Measurements from ENCODE around the gene KCNH1.
A peak's percentile ranks its signal among the peaks of the same experiment; 100 is the strongest.
"Not testable (repeated sequence)": the region's sequence is repeated elsewhere in the genome, so short reads cannot be mapped to it uniquely, and the experiment has no call there.

The KCNH1 gene

GRCh38 chr1:210674151-210674550 lies 459.8 kb downstream of the KCNH1 start:
- no peak for DNase-seq

GRCh38 chr1:210669951-210670350 lies 464.0 kb downstream of the KCNH1 start:
- DNase-seq, result no peak

GRCh38 chr1:210663730-210664573 lies 470.0 kb downstream of the KCNH1 start:
- DNase-seq, result peak; percentile 6

DNA sequence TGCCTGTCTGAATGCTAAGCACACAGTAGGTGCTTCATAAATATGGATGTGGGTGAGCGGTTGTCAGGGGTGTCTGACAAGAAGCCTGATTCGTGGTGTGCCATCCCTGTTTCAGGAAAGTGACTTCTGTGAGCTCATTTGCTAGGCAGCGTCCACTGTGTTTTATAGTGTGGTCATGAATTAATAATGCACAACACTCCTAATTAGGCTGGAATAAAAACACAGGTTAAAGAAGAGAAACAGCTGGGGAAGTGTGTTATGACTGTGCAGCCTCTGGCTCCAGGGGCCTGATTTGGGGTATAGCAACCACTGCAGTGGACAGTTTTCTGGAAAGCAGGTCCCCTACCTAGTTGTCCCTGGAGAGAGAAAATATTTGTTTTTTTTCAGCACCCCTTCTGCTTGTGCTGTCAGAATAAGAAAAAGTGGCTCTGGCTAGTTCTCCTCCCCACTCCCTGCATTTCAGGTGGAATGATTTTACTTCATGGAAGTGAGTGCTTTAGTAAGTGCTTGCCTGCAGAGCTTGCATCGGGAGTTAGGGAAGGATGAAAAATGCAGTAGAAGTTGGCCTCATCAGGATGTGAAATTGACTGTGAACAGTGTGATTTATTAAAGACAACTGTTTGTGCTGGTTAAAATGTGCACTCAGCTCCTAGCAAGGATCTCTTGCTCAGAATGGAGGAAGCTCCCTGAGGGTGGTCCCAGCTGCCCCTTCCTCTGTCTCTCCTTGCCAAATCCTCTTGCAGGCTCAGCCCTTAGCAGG lies 471.5 kb downstream of the KCNH1 start:
- no peak for DNase-seq

DNA sequence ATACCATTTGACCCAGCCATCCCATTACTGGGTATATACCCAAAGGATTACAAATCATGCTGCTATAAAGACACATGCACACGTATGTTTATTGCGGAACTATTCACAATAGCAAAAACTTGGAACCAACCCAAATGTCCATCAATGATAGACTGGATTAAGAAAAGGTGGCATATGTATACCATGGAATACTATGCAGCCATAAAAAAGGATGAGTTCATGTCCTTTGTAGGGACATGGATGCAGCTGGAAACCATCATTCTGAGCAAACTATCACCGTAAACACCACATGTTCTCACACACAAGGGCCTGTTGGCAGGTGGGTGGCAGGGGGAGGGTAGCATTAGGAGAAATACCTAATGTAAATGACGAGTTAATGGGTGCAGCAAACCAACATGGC lies 472.4 kb downstream of the KCNH1 start:
- DNase-seq, result not testable (repeated sequence)

GRCh38 chr1:210657806-210658205 lies 476.1 kb downstream of the KCNH1 start:
- DNase-seq, result no peak

DNA sequence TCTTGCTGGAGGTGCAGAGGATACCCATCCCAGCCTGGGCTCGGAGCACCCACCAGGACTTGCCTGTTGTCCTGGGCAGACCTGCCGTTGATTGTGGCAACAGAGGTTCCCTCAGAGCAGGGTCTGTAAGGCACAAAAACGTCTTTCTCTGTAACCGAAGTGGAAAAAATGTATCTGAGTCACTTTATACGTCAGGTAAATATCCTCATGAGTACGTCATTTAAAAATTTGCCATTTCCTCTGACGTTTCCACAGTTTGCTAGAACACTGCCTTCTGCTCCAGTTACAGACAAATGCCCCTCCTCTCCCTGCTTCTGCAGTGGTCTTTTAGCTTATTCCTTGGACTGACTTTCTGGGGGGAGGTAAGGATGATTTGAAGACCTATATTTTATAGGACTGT lies 478.4 kb downstream of the KCNH1 start:
- no peak for DNase-seq

DNA sequence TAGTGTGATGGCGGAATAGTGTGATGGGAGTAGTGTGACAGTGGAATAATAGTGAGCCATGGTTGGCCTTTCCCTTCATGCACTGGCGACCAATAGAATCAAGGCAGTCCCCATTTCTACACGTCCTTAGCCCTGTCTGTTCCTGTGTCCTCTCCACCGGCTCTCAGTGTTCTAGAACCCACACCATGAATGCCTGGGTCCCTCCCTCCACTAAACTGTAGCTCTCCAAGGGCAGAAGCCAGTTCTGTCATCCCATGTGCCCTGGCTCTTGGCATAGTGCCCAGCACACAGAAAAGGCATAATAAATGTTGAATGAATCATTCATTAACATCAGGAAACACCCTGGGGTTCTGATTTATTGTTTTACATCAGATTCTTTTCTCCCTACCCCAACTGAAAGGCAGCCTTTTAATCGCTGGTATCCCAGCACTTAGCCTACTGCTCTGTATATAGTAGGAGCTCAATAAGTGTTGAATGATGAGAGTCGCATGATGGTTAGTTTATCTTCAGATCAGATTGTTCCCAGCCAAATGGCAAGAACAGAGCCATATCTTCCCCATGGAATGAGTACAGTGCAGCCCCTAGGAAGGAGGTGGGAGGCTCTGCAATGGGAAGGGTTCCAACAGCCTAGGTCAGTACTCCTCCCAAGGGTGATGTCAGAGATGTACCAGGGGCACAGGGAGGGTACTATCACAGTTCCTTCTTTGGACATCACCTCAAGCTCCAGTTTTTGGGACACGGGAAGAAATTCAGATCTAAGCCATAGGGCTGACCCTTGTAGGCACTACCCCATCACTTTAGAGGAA lies 479.6 kb downstream of the KCNH1 start:
- DNase-seq, result no peak

- DNase-seq, result no peak
Measured at GRCh38 chr1:210653771-210654170, 480.2 kb downstream of the KCNH1 start.

DNA sequence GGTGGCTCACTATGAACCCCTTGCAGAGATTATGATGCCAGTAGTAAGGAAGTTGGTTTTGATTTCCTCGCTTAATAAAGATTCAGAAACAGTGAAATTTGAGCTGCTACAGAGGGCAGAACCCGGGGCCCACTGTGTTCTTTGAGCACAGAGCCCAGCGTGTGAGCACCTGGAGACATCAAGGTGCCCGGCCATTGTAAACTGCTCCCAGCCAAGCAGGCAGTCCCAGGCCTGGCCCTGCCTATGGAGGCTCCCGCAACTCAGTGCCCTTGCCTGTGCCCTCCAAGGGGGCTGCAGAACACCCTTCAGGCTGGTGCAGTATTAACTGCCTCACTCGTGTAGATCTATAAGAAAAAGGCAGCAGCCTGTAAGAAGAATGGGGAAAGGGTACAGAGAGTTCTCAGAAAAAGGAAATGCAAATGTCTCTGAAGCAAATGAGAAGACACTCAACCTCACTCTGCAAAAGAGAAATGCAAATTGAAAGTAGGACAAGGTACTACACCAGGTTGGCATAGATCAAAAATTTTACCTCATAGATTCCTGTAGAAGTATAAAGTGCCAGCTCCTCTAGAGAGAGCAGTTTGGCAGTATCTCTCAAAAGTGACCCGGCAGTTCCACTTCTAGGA lies 481.5 kb downstream of the KCNH1 start:
- no peak for DNase-seq

- DNase-seq, result no peak
Measured at GRCh38 chr1:210650403-210650802, 483.5 kb downstream of the KCNH1 start.

- no peak for DNase-seq
Measured at GRCh38 chr1:210648588-210649269, 485.2 kb downstream of the KCNH1 start.

- no peak for DNase-seq
Measured at GRCh38 chr1:210647406-210648333, 486.3 kb downstream of the KCNH1 start.

GRCh38 chr1:210646258-210646616 lies 487.7 kb downstream of the KCNH1 start:
- no peak for DNase-seq

GRCh38 chr1:210645582-210646257 lies 488.2 kb downstream of the KCNH1 start:
- DNase-seq, result no peak

DNA sequence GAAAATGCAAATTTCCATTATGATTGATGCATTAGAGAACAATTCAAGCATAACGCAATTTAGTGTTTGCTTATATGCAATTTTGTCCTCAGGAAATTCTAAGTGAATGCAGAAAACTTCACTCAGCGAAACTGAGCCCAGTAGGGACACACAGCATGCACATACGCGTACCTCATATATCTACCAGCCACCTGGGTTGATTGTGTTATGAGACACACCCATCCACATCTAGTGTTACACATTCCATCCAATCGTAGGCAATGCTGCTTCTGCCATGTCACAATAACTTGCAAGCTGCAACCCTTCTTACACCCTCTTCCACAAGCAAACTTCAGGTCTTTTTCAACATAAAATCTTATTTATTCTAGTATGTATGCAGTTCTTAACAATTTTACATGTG lies 492.4 kb downstream of the KCNH1 start:
- no peak for DNase-seq

- DNase-seq, result no peak
Measured at GRCh38 chr1:210635108-210635507, 498.8 kb downstream of the KCNH1 start.

GRCh38 chr1:210633636-210634035 lies 500.3 kb downstream of the KCNH1 start:
- no peak for DNase-seq

DNA sequence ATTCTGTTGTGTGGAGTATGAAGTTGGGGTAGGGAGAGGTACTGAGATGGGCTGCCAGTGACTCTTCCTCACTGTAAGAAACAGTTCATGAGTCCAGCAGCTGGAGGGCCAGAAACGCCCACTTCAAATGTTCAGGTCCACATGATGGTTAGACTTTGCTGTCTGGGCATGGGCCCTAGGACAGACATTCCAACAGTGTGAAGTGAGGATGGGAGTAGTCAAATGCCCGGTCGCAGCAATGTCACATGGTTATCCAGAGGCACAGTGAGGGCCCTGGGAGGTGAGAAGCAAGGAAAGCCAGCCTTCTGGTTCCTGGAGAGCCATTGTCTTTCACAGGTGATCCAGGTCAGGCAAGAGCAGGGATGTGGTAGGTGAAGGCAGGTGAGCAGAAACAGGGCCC lies 500.8 kb downstream of the KCNH1 start:
- no peak for DNase-seq

- DNase-seq, result no peak
Measured at GRCh38 chr1:210631399-210631798, 502.5 kb downstream of the KCNH1 start.

DNA sequence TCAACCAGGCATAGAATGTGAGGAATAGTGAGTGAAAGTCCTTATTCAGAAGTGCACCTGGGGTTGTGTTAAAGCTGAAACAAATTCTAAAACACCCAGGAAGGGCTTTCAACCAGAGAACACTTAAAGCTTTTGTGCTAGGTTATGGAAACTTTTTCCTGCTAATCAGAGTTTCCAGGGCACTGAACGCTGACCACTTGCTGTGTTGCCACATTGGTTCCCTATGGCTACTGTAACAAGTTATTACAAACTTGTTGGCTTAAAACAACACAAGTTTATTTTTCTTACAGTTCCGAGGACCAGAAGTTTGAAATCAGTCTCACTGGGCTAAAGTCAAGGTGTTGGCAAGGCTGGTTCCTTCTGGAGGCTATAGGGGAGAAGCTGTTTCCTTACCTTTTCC lies 504.7 kb downstream of the KCNH1 start:
- no peak for DNase-seq

All from hematopoietic multipotent progenitor cell treated with erythropoietin and hydrocortisone succinate and interleukin-3 and kit ligand, for 6 days (in vitro differentiated cells).